Esophagus (tissue), 2 donors: ENCODE measurements around the gene SCGB1C1. TPM values are rescaled to one million over a fixed set of nuclear protein-coding genes. Genes with fewer than 3 reads are reported as not detected.

Source experiments
- H3K27ac ChIP-seq, 2 donors: one replicate each; pipeline ENCODE4 v1.5.1; 2013; ENCODE audit warnings: low read depth in 2 of 2, mild to moderate bottlenecking in 2 of 2, inconsistent platforms in 1 of 2, low read length in 1 of 2, moderate library complexity in 1 of 2
- H3K27me3 ChIP-seq, 2 donors: one replicate each; pipeline ENCODE4 v1.6.1; 2013; ENCODE audit warnings: low read length in 2 of 2, control low read depth in 1 of 2, mild to moderate bottlenecking in 1 of 2; ENCODE audit not compliant: insufficient read depth in 2 of 2, control insufficient read depth in 1 of 2
- H3K36me3 ChIP-seq, 2 donors: one replicate each; pipeline ENCODE4 v1.6.1; 2013; ENCODE audit warnings: low read length in 1 of 2; ENCODE audit not compliant: control insufficient read depth in 2 of 2, insufficient read depth in 2 of 2
- H3K4me1 ChIP-seq, 2 donors: one replicate each; pipeline ENCODE4 v1.6.1; 2013; ENCODE audit warnings: low read length in 1 of 2; ENCODE audit not compliant: control insufficient read depth in 2 of 2, insufficient read depth in 2 of 2
- H3K4me3 ChIP-seq, 2 donors: one replicate each; pipeline ENCODE4 v1.5.1; 2013; ENCODE audit warnings: low read length in 2 of 2, mild to moderate bottlenecking in 2 of 2, low read depth in 1 of 2, moderate library complexity in 1 of 2
- H3K9me3 ChIP-seq, 2 donors: one replicate each; pipeline ENCODE4 v1.6.1; 2013; ENCODE audit warnings: mild to moderate bottlenecking in 2 of 2, low read depth in 1 of 2, low read length in 1 of 2, moderate library complexity in 1 of 2; ENCODE audit not compliant: control insufficient read depth in 2 of 2, insufficient read depth in 1 of 2
- WGBS, 2 donors: extraction: QIAGEN DNeasy Blood & Tissue Kit; methylation state at CpG; one replicate each; pipeline ENCODE4 v1.1.7; 2013; 5-methylcytosine and 5-hydroxymethylcytosine counted together
- polyA plus RNA-seq, 2 donors: library from polyadenylated mRNA; stranded (reverse); fragments of 200-250 nt; gene quantifications; one replicate each; pipeline ENCODE4 v1.2.3, GENCODE V29; 2013
- donor health status: healthy with polysubstance abuse.
- donor health status: Bipolar disorder and iron deficiency.

The SCGB1C1 gene
- polyA plus RNA-seq, 2 donors, result not detected

GRCh38 chr11:209275-210121 is 16.6 kb downstream of the SCGB1C1 start:
- Histone ChIP-seq H3K36me3 (peaks cover 17 to 52% of the 10 kb centered on the region in 2 donors), H3K4me1 (peaks cover 8 to 27% of the 10 kb centered on the region in 2 donors), H3K27me3 (no peaks in the 10 kb centered on the region), H3K9me3 (no peaks in the 10 kb centered on the region), H3K4me3 (peak overlapping the region; percentile 78 to 92), H3K27ac (peak overlapping the region; percentile 74 to 97)
- 45 to 48% methylated on average over 29 of the region's 29 CpGs for WGBS, 2 donors

GRCh38 chr11:210122-210802 is 17.4 kb downstream of the SCGB1C1 start:
- Histone ChIP-seq H3K9me3 (no peaks in the 10 kb centered on the region), H3K27ac (peak overlapping the region in 1 of 2 donors; percentile 42), H3K4me1 (peaks cover 8 to 27% of the 10 kb centered on the region in 2 donors), H3K4me3 (no peak overlapping the region), H3K36me3 (peaks cover 12 to 48% of the 10 kb centered on the region in 2 donors), H3K27me3 (no peaks in the 10 kb centered on the region)
- 86 to 88% methylated on average over 9 of the region's 9 CpGs for WGBS, 2 donors

DNA sequence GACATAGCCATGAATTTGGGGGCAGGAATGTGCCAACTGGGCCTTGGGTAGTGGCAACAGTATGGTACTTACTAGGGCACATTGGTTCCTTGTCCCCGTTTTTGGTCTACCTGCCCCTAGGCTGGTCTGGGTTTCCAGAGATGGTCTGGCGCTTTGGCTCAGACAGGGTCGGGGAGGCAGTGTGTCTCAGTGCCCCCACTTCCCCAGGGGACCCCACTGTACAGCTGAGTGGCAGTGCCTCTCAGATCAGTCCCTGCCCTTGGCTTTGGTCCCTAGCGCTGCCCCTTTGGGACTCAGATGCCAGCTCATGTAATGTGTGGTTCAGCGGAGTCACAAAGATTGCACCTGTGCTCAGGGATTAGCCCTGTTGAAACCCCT is 17.9 kb downstream of the SCGB1C1 start:
- Histone ChIP-seq H3K4me1 (peaks cover 8 to 22% of the 10 kb centered on the region in 2 donors), H3K4me3 (no peak overlapping the region), H3K9me3 (no peaks in the 10 kb centered on the region), H3K27ac (no peak overlapping the region), H3K36me3 (peaks cover 12 to 49% of the 10 kb centered on the region in 2 donors), H3K27me3 (no peaks in the 10 kb centered on the region)
- 90 to 96% methylated on average over 5 of the region's 5 CpGs for WGBS, 2 donors

DNA sequence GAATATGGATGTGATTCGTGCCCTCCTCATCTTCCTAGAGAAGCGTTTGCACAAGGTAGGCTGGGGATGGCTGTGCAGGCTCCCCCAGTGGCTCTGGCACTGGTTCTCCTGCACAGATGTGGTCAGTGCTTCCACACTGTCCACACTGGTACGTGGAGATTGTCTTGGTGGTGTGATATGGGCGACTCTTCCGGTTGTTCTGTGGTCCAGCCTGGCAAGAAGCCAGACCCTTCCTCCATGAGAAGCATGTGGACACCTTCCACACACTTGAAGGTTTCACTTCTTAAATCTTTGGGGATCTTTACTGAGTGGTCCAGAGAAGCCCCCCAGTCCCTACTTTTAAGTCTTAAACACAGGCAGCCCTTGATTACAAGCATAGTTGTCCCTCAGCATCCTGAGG is 18.4 kb downstream of the SCGB1C1 start:
- Histone ChIP-seq H3K36me3 (peaks cover 12 to 53% of the 10 kb centered on the region in 2 donors), H3K27me3 (no peaks in the 10 kb centered on the region), H3K9me3 (no peaks in the 10 kb centered on the region), H3K27ac (no peak overlapping the region), H3K4me3 (no peak overlapping the region), H3K4me1 (peaks cover 8 to 17% of the 10 kb centered on the region in 2 donors)
- 76 to 81% methylated on average over 5 of the region's 5 CpGs for WGBS, 2 donors

DNA sequence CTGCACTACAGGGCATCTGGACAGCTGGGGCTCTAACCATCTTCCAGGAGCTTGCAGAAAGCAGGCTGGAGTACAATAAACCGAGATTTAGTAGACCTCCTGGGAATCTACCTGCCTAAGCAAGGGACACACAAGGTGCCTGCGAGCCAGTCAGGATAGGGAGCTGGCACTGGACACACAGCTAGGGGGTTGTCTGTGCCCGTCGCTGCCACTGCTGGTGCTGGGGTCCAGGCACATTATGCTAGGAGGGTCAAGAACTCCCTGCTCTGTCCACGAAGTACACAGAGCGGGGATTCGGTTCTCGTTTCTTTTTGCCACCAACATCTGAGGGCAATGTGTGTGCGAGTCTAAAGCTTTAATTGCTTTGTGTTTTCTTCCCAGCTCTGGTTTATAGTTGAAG is 18.9 kb downstream of the SCGB1C1 start:
- H3K4me1 ChIP-seq, result peaks cover 8 to 15% of the 10 kb centered on the region in 2 donors
- no peak overlapping the region for H3K4me3 ChIP-seq
- H3K27me3 ChIP-seq, result no peaks in the 10 kb centered on the region
- no peak overlapping the region for H3K27ac ChIP-seq
- no peaks in the 10 kb centered on the region for H3K9me3 ChIP-seq
- peaks cover 12 to 54% of the 10 kb centered on the region in 2 donors for H3K36me3 ChIP-seq
- WGBS, 2 donors, result 88 to 89% methylated on average over 9 of the region's 9 CpGs

GRCh38 chr11:212150-213100 is 19.5 kb downstream of the SCGB1C1 start:
- Histone ChIP-seq H3K27ac (no peak overlapping the region), H3K9me3 (no peaks in the 10 kb centered on the region), H3K36me3 (peaks cover 12 to 54% of the 10 kb centered on the region in 2 donors), H3K4me1 (peaks cover 8 to 15% of the 10 kb centered on the region in 2 donors), H3K27me3 (no peaks in the 10 kb centered on the region), H3K4me3 (no peak overlapping the region)
- WGBS, 2 donors, result 87 to 89% methylated on average over 17 of the region's 17 CpGs

- 82 to 87% methylated on average over 4 of the region's 4 CpGs for WGBS, 2 donors
- peaks cover 12 to 54% of the 10 kb centered on the region in 2 donors for H3K36me3 ChIP-seq
Measured at GRCh38 chr11:213111-213510, 20.2 kb downstream of the SCGB1C1 start.

DNA sequence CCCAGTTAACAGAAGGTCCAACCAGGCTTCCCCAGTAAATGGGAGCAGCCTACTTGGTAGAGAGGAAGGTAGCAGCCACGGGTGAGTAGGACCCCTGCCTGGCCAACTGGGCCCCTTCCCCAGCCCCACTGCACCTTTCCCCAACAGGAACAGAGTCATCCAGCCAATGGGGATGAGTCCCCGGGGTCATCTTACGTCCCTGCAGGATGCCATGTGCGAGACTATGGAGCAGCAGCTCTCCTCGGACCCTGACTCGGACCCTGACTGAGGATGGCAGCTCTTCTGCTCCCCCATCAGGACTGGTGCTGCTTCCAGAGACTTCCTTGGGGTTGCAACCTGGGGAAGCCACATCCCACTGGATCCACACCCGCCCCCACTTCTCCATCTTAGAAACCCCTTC is 21.2 kb downstream of the SCGB1C1 start:
- no peak overlapping the region for H3K27ac ChIP-seq
- WGBS, 2 donors, result 90 to 94% methylated on average over 7 of the region's 7 CpGs
- peaks cover 12 to 55% of the 10 kb centered on the region in 2 donors for H3K36me3 ChIP-seq
- H3K4me1 ChIP-seq, result peaks cover 7 to 15% of the 10 kb centered on the region in 2 donors
- H3K4me3 ChIP-seq, result no peak overlapping the region
- no peaks in the 10 kb centered on the region for H3K27me3 ChIP-seq
- H3K9me3 ChIP-seq, result no peaks in the 10 kb centered on the region

More at GRCh38 chr11:213111-213510, 20.2 kb downstream of the SCGB1C1 start:
- no peaks in the 10 kb centered on the region for H3K9me3 ChIP-seq
- H3K27me3 ChIP-seq, result no peaks in the 10 kb centered on the region
- H3K27ac ChIP-seq, result no peak overlapping the region
- peaks cover 8 to 15% of the 10 kb centered on the region in 2 donors for H3K4me1 ChIP-seq
- H3K4me3 ChIP-seq, result no peak overlapping the region

GRCh38 chr11:215581-216037 is 22.7 kb downstream of the SCGB1C1 start:
- peaks cover 12 to 47% of the 10 kb centered on the region in 2 donors for H3K36me3 ChIP-seq
- H3K4me3 ChIP-seq, result no peak overlapping the region

More at GRCh38 chr11:215581-216037, 22.7 kb downstream of the SCGB1C1 start:
- Histone ChIP-seq H3K4me1 (peaks cover 0 to 6% of the 10 kb centered on the region in 2 donors), H3K9me3 (no peaks in the 10 kb centered on the region), H3K27me3 (no peaks in the 10 kb centered on the region), H3K27ac (no peak overlapping the region)
- WGBS, 2 donors, result 74 to 78% methylated on average over 4 of the region's 4 CpGs
